Lung (tissue), 12 donors: ENCODE measurements around the gene LRIT3. TPM values are rescaled to one million over a fixed set of nuclear protein-coding genes. Genes with fewer than 3 reads are reported as not detected.

Source experiments
- ATAC-seq: fragments of 200-7000 bp; cut with Tn5 transposase; one replicate; pipeline ENCODE4 v1.9.1; 2020; ENCODE audit warnings: moderate number of reproducible peaks; ENCODE audit not compliant: insufficient read depth, low FRiP score
- DNase-seq, 3 donors: peaks; one replicate each; pipeline ENCODE4 v3.0.0-alpha.2; 2013 to 2017
- H3K27ac ChIP-seq, 2 donors: one replicate each; pipeline ENCODE4 v1.5.1; 2013; ENCODE audit warnings: mild to moderate bottlenecking in 2 of 2, moderate library complexity in 2 of 2, control low read depth in 1 of 2, inconsistent platforms in 1 of 2, low read depth in 1 of 2, low read length in 1 of 2
- H3K27me3 ChIP-seq, 3 donors: one replicate each; pipeline ENCODE4 v1.5.1; 2013; ENCODE audit warnings: low read length in 2 of 3; ENCODE audit not compliant: control insufficient read depth in 3 of 3, insufficient read depth in 3 of 3
- H3K36me3 ChIP-seq, 4 donors: one replicate each; pipeline ENCODE4 v1.5.1; 2013; ENCODE audit warnings: low read length in 4 of 4, mild to moderate bottlenecking in 1 of 4, moderate library complexity in 1 of 4; ENCODE audit not compliant: control insufficient read depth in 4 of 4, insufficient read depth in 4 of 4
- H3K4me1 ChIP-seq, 5 donors: one replicate each; pipeline ENCODE4 v1.5.1; 2013; ENCODE audit warnings: low read length in 5 of 5, mild to moderate bottlenecking in 2 of 5, moderate library complexity in 1 of 5; ENCODE audit not compliant: control insufficient read depth in 5 of 5, insufficient read depth in 5 of 5
- H3K4me3 ChIP-seq: one replicate; pipeline ENCODE4 v1.5.1; 2013; ENCODE audit warnings: mild to moderate bottlenecking, control low read depth, moderate library complexity
- H3K9ac ChIP-seq, 2 donors: one replicate each; pipeline ENCODE4 v1.5.1; 2013; ENCODE audit warnings: low read length in 2 of 2, control low read depth in 1 of 2; ENCODE audit not compliant: insufficient read depth in 1 of 2
- H3K9me3 ChIP-seq, 4 donors: one replicate each; pipeline ENCODE4 v1.5.1; 2013; ENCODE audit warnings: low read length in 3 of 4, mild to moderate bottlenecking in 1 of 4, moderate library complexity in 1 of 4; ENCODE audit not compliant: control insufficient read depth in 4 of 4, insufficient read depth in 3 of 4
- CTCF ChIP-seq: IDR thresholded peaks from 2 replicates; pipeline ENCODE4 v1.5.1; 2012; ENCODE audit warnings: mild to moderate bottlenecking; ENCODE audit errors: control extremely low read depth, extremely low read depth
- WGBS, 2 donors: extraction: QIAGEN DNeasy Blood & Tissue Kit; methylation state at CpG; one replicate each; pipeline ENCODE4 v1.1.7; 2013; 5-methylcytosine and 5-hydroxymethylcytosine counted together
- polyA plus RNA-seq, 2 donors: library from polyadenylated mRNA; stranded (reverse); fragments of 200-250 nt; gene quantifications; one replicate each; pipeline ENCODE4 v1.2.1, GENCODE V29; 2013
- total RNA-seq, 2 donors: library from RNA; depleted of rRNA in 1 of 2; stranded (reverse); fragments of >200 nt in 1 of 2; gene quantifications; one replicate each; pipeline ENCODE4 v1.2.1, GENCODE V29; 2014 to 2021
- donor health status: control.
- donor health status: control.
- donor health status: Bipolar disorder and iron deficiency.
- donor health status: healthy.
- donor health status: DM: yes; HTN: yes; CAD: no.

The LRIT3 gene
- total and polyA plus RNA-seq, 4 donors: 0.10 to 0.37 (median 0.27) TPM

GRCh38 chr4:109878355-109878754 is 30.4 kb downstream of the LRIT3 start:
- ATAC-seq: no peak
- H3K9me3 ChIP-seq: peaks cover 0 to 6% (median 0%) of the 10 kb centered on the region in 4 donors
- H3K4me3 ChIP-seq: no peak overlapping the region
- H3K9ac ChIP-seq: no peak overlapping the region
- no peaks in the 10 kb centered on the region for H3K27me3 ChIP-seq
- no peak for TF ChIP-seq CTCF
- no peaks in the 10 kb centered on the region for H3K4me1 ChIP-seq
- DNase-seq: no peak
- no peaks in the 10 kb centered on the region for H3K36me3 ChIP-seq
- H3K27ac ChIP-seq: no peak overlapping the region
- WGBS, 2 donors: 77 to 91% methylated on average over 2 of the region's 2 CpGs

GRCh38 chr4:109879081-109879480 is 31.2 kb downstream of the LRIT3 start:
- Histone ChIP-seq H3K9ac (no peak overlapping the region), H3K9me3 (peaks cover 0 to 6% (median 0%) of the 10 kb centered on the region in 4 donors), H3K27ac (no peak overlapping the region), H3K4me3 (no peak overlapping the region), H3K4me1 (no peaks in the 10 kb centered on the region), H3K36me3 (no peaks in the 10 kb centered on the region), H3K27me3 (no peaks in the 10 kb centered on the region)
- TF ChIP-seq CTCF: no peak
- ATAC-seq (no peak), DNase-seq (peak in 1 of 3 donors; percentile 18)
- WGBS, 2 donors: 79 to 86% methylated on average over 12 of the region's 12 CpGs

GRCh38 chr4:109879636-109880314 is 31.9 kb downstream of the LRIT3 start:
- H3K9ac ChIP-seq: no peak overlapping the region
- ATAC-seq (no peak), DNase-seq (no peak)
- H3K4me3 ChIP-seq: no peak overlapping the region
- H3K27me3 ChIP-seq: no peaks in the 10 kb centered on the region
- TF ChIP-seq CTCF: no peak
- H3K27ac ChIP-seq: no peak overlapping the region
- peaks cover 0 to 6% (median 0%) of the 10 kb centered on the region in 4 donors for H3K9me3 ChIP-seq
- WGBS, 2 donors: 91% methylated on average over 7 of the region's 7 CpGs
- H3K4me1 ChIP-seq: no peaks in the 10 kb centered on the region
- no peaks in the 10 kb centered on the region for H3K36me3 ChIP-seq

GRCh38 chr4:109886303-109886702 is 38.4 kb downstream of the LRIT3 start:
- DNase-seq (no peak), ATAC-seq (no peak)
- H3K27me3 ChIP-seq: no peaks in the 10 kb centered on the region
- no peaks in the 10 kb centered on the region for H3K36me3 ChIP-seq
- H3K27ac ChIP-seq: no peak overlapping the region
- no peak overlapping the region for H3K9ac ChIP-seq
- H3K4me3 ChIP-seq: no peak overlapping the region
- H3K4me1 ChIP-seq: no peaks in the 10 kb centered on the region
- no peak for TF ChIP-seq CTCF
- H3K9me3 ChIP-seq: no peaks in the 10 kb centered on the region
